ACC112 (cell line): Measurements from ENCODE around the gene ANGEL2.
"Not testable (repeated sequence)": the region's sequence is repeated elsewhere in the genome, so short reads cannot be mapped to it uniquely, and the experiment has no call there.

ENCODE experiments used
- H2AFZ ChIP-seq: fragments of 200-600 bp; sonication (generic); one replicate; pipeline ENCODE4 v1.6.0; 2017; ENCODE audit warnings: antibody characterized with exemption, low read length; ENCODE audit not compliant: unreplicated experiment
- H3K27ac ChIP-seq: fragments of 200-600 bp; sonication (generic); 2 replicates; pipeline ENCODE4 v1.5.1; 2014; ENCODE audit warnings: low read depth, mild to moderate bottlenecking, antibody characterized with exemption, low read length, moderate library complexity
- H3K27me3 ChIP-seq: fragments of 200-600 bp; sonication (generic); 2 replicates; pipeline ENCODE4 v1.6.1; 2014; ENCODE audit warnings: mild to moderate bottlenecking, antibody characterized with exemption, low read length, moderate library complexity, mixed read lengths; ENCODE audit not compliant: insufficient read depth
- H3K36me3 ChIP-seq: fragments of 200-600 bp; sonication (generic); 2 replicates; pipeline ENCODE4 v1.6.1; 2016; ENCODE audit warnings: mild to moderate bottlenecking, antibody characterized with exemption, low read length, moderate library complexity, mixed read lengths; ENCODE audit not compliant: insufficient read depth
- H3K4me1 ChIP-seq: fragments of 200-600 bp; sonication (generic); one replicate; pipeline ENCODE4 v1.6.1; 2016; ENCODE audit warnings: low read length, mixed read lengths; ENCODE audit not compliant: insufficient read depth, unreplicated experiment, control insufficient read depth
- H3K4me3 ChIP-seq: fragments of 200-600 bp; sonication (generic); 2 replicates; pipeline ENCODE4 v1.5.1; 2014; ENCODE audit warnings: mild to moderate bottlenecking, low read depth, low read length
- H3K79me2 ChIP-seq: fragments of 200-600 bp; sonication (generic); one replicate; pipeline ENCODE4 v1.6.0; 2016; ENCODE audit warnings: low read length; ENCODE audit not compliant: control insufficient read depth, unreplicated experiment, insufficient read depth

Gene ANGEL2

DNA sequence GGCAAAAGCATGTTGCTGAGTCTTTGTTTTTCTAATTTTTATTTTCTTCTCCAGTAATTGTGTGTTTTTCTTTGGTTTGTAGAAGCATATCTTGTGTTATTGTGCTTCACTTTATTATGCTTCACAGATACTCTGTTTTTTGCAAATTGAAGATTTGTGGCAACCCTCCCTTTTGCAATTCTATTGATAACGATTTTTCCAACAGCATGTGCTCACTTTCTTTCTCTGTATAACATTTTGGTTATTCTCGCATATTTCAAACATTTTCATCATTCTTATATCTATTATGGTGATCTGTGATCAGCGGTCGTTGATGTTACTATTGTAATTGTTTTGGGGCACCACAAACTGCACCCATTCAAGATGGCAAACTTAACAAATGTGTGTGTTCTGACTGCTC is 3.8 kb upstream of the ANGEL2 start:
- Histone ChIP-seq H3K4me3 (no peak overlapping the region), H3K27me3 (0 out of 2 replicates have a peak, but pooled peaks cover 3% of the 10 kb centered on the region), H3K36me3 (no peaks in the 10 kb centered on the region), H3K4me1 (no peaks in the 10 kb centered on the region), H3K79me2 (peaks cover 8% of the 10 kb centered on the region), H3K27ac (no peak overlapping the region), H2AFZ (no peak overlapping the region)

DNA sequence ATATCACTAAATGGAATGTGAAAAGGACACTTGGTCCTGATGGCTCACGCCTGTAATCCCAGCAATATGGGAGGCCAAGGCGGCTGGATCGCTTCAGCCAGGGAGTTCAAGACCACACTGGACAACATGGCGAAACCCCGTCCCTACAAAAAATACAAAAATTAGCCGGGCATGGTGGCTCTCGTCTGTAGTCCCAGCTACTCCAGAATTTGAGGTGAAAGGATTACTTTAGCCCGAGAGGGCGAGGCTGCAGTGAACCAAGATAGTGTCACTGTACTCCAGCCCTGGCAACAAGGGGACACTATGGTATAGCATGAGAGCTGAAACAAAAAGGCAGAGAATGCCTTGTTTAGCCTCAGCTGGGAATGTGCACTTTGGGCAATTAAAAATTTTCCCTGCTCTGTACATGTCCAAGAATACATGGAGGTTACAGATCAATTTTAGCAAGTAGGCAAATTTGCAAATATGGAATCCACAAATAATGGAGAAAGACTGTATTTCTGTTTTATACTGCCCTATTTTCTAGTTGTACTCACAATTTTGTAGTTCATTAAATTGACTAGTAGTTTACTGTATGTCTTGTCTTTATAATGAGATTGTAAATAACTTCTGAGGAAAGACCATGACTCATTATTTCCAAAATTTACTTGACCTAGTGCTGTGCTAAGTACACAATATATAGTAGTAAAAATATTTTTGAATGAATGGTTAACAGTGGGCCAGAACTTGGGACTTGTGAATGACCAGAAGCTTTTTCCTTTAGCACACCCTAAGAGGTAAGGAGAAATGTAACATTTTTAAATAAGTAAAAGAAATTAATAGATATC is 2.0 kb upstream of the ANGEL2 start:
- Histone ChIP-seq H3K4me3 (no peak overlapping the region), H3K27ac (no peak overlapping the region), H2AFZ (no peak overlapping the region)

DNA sequence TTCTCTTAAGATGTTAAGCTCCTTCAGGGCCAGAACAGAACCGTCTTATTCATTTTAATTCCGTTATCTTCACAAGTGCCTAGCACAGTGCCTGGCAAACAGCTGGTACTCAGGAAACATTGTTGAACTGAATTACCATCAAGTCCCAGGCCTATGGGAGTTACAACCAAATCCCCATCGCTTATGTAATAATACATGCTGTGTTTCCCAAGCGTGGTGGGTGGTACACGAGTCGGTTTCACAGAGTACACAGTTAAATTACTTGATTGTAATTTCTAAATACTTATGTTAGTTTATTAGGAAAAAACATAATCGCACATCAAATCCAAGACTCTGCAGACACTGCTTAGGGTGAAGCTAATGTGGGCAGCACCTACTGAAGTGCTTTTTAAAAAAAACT is 1.0 kb downstream of the ANGEL2 start:
- Histone ChIP-seq H2AFZ (peak overlapping the region; percentile 71), H3K4me1 (no peaks in the 10 kb centered on the region), H3K79me2 (peaks cover 37% of the 10 kb centered on the region), H3K27ac (peak overlapping the region; percentile 77), H3K27me3 (no peaks in the 10 kb centered on the region), H3K36me3 (peaks cover 16% of the 10 kb centered on the region), H3K4me3 (peak overlapping the region; percentile 96)

More for the DNA sequence above, 2.0 kb upstream of the ANGEL2 start:
- H3K36me3 ChIP-seq = peaks cover 4% of the 10 kb centered on the region
- H3K4me1 ChIP-seq = no peaks in the 10 kb centered on the region
- H3K27me3 ChIP-seq = no peaks in the 10 kb centered on the region
- peaks cover 25% of the 10 kb centered on the region for H3K79me2 ChIP-seq

DNA sequence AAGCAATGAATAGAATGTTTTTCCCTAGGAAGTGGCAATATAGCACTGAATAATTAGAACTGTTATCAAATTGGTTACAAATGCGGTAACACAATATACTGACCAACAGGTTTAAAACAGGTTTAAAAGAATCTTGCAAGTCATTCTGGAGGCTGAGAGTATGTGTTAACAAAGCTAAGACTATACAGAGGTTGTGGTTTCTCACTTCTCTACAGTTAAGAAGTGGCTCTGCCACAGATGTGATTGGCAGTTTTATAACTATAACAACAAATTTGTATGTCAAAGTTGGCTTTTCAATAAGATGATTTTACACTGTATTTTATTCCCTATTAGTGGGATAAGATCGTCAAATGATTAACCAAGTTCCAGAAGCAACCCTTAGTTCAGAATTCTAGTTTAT is 7.1 kb downstream of the ANGEL2 start:
- no peaks in the 10 kb centered on the region for H3K27me3 ChIP-seq
- no peak overlapping the region for H3K4me3 ChIP-seq
- H3K79me2 ChIP-seq = peaks cover 21% of the 10 kb centered on the region
- no peaks in the 10 kb centered on the region for H3K4me1 ChIP-seq
- no peak overlapping the region for H2AFZ ChIP-seq
- peaks cover 29% of the 10 kb centered on the region for H3K36me3 ChIP-seq
- no peak overlapping the region for H3K27ac ChIP-seq

DNA sequence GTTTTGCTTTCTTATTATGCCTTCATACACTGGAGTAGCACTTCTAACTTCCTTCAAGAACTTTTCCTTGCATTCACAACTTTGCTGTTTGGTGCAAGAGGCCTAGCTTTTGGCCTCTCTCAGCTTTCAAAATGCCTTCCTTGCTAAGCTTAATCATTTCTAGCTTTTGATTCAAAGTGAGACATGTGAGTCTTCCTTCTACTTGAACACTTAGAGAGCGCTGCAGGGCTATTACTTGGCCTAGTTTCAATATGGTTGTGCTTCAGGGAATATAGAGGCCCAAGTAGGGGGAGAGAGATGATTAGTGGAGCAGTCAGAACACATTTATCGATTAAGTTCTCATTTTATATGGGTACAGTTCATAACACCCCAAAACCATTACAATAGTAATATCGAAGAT is 12.4 kb downstream of the ANGEL2 start:
- Histone ChIP-seq H3K27ac (no peak overlapping the region), H2AFZ (no peak overlapping the region), H3K36me3 (peaks cover 14% of the 10 kb centered on the region; the same call in 1 of the 2 replicates), H3K27me3 (no peaks in the 10 kb centered on the region), H3K4me3 (no peak overlapping the region), H3K79me2 (no peaks in the 10 kb centered on the region), H3K4me1 (no peaks in the 10 kb centered on the region)

DNA sequence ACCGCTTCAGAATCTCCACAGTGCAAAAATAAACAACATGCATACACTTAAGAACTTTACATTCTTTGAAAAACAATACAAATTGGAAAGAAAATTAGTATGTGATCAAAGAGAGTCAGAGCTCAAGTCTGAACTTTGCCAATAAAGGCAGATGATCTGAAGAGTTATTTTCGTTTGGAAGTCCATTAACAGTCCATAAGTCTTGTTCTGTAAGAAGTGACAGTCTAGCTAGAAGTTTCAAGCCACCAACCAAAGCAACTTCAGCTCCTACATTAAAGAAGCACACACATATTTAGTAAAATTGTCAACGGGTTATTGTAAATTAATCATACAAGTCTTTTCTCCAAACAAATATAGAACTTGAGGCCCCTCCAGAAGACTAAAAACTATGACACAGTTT is 20.7 kb downstream of the ANGEL2 start:
- Histone ChIP-seq H3K4me1 (no peaks in the 10 kb centered on the region), H3K27ac (no peak overlapping the region), H3K27me3 (no peaks in the 10 kb centered on the region), H2AFZ (no peak overlapping the region), H3K79me2 (no peaks in the 10 kb centered on the region), H3K36me3 (peaks cover 8% of the 10 kb centered on the region; the same call in 1 of the 2 replicates), H3K4me3 (no peak overlapping the region)

DNA sequence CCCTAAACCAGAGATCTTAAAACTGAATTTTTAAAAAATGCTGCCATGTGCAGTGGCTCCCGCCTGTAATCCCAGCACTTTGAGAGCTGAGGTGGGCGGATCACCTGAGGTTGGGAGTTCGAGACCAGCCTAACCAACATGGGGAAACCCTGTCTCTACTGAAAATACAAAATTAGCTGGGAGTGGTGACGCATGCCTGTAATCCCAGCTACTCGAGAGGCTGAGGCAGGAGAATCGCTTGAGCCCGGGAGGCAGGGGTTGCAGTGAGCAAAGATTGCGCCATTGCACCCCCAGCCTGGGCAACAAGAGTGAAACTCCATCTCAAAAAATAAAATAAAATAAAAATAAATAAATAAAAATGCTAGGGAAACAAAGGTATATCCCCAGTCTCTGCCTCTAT is 21.7 kb downstream of the ANGEL2 start:
- not testable (repeated sequence) for H3K79me2 ChIP-seq, H3K36me3 ChIP-seq, H3K27ac ChIP-seq, H2AFZ ChIP-seq, H3K4me1 ChIP-seq, H3K4me3 ChIP-seq, H3K27me3 ChIP-seq

DNA sequence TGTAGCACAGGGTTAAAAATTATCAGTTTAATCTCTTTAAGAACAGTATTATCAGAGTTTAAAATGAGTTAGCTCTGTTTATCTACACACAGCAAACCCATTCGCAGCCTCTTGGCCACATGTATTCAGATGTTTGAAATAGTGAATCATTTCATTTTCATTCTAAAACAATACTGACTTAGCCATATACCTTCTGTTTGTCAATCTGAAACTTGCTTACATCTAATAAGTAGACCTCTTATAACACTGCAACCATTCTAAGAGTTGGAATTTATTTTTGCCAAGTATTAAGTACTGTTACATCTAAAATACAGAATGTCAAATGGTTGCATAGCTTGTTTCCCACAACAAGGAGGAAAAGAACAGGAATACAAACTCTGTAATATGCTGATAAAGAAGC is 25.4 kb downstream of the ANGEL2 start:
- H3K4me1 ChIP-seq = no peaks in the 10 kb centered on the region
- no peak overlapping the region for H3K4me3 ChIP-seq
- H2AFZ ChIP-seq = no peak overlapping the region
- 0 out of 2 replicates have a peak, but pooled peaks cover 5% of the 10 kb centered on the region for H3K36me3 ChIP-seq
- H3K27me3 ChIP-seq = no peaks in the 10 kb centered on the region
- H3K27ac ChIP-seq = no peak overlapping the region
- no peaks in the 10 kb centered on the region for H3K79me2 ChIP-seq

DNA sequence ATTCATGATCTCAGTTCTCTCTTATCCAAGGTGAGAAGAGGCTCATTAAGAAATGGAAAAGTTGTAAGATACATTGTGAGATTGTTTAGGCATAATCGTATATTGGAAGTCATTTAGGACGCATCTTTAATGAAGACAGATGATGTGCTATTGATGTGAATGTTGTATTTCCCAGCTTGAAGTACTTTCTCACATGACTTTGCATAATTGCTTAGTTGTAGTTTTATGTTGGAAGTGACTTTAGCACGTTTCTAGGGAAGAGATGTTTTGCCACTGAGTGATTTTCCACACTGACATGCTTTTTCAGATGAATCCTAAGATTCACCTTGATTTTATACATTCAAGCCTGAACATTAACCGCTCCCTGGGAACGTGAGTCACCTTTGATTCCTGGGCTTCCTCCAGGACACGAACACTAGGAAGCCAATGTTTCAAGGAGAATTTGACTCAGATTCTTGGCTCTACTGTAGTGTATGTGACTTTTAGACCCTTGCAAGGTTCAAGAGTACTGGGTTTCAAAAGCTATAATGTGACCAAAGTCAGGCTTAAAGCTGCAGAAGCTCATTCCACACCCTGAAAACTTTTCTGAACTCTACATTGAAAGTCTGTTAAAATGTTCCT is 27.9 kb downstream of the ANGEL2 start:
- H2AFZ ChIP-seq = no peak overlapping the region
- H3K27me3 ChIP-seq = no peaks in the 10 kb centered on the region
- no peaks in the 10 kb centered on the region for H3K79me2 ChIP-seq
- no peak overlapping the region for H3K27ac ChIP-seq
- H3K4me3 ChIP-seq = no peak overlapping the region
- no peaks in the 10 kb centered on the region for H3K4me1 ChIP-seq
- 0 out of 2 replicates have a peak, but pooled peaks cover 5% of the 10 kb centered on the region for H3K36me3 ChIP-seq

DNA sequence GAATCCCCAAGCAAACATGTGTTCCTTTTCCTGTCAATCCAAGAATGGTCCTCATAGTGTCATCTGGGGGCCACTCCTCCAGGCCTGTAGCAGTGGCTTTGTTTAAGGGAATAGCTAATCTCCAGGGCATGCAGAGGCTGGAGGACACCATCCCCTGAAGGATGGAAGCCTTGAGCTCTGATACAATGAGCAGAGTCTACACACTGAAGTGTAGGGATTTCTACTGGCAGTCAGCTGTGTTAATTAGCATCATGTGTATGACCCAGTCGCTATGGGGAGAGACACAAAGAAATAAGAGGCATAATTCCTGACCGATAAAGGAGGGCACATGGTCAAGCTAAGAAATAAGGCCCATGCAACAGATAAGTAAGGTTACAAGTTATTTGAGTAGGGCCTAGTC is 29.1 kb downstream of the ANGEL2 start:
- Histone ChIP-seq H3K27me3 (no peaks in the 10 kb centered on the region), H3K4me3 (no peak overlapping the region), H3K36me3 (no peaks in the 10 kb centered on the region), H3K79me2 (no peaks in the 10 kb centered on the region), H2AFZ (no peak overlapping the region), H3K4me1 (no peaks in the 10 kb centered on the region), H3K27ac (no peak overlapping the region)
